ENCODE data around the gene FAM186B.

Gene FAM186B

GRCh38 chr12:49567611-49568441 is 37.6 kb downstream of the FAM186B start, which contains the start of gene MCRS1:
MCRS1 (minus strand) TSS chr12:49568142; CDS start chr12:49566731, 1,411 bp downstream.
- peak; percentile 80 to 86 (median 85) for DNase-seq (ENCODE audit: low read depth in 3 of 3)

GRCh38 chr12:49567302-49567610 is 38.2 kb downstream of the FAM186B start:
- no peak for DNase-seq (ENCODE audit: low read depth in 3 of 3)

GRCh38 chr12:49566361-49566760 is 39.1 kb downstream of the FAM186B start:
- DNase-seq (ENCODE audit: low read depth in 3 of 3), result no peak

GRCh38 chr12:49565406-49566265 is 39.8 kb downstream of the FAM186B start:
- no peak for DNase-seq (ENCODE audit: low read depth in 3 of 3)

DNA sequence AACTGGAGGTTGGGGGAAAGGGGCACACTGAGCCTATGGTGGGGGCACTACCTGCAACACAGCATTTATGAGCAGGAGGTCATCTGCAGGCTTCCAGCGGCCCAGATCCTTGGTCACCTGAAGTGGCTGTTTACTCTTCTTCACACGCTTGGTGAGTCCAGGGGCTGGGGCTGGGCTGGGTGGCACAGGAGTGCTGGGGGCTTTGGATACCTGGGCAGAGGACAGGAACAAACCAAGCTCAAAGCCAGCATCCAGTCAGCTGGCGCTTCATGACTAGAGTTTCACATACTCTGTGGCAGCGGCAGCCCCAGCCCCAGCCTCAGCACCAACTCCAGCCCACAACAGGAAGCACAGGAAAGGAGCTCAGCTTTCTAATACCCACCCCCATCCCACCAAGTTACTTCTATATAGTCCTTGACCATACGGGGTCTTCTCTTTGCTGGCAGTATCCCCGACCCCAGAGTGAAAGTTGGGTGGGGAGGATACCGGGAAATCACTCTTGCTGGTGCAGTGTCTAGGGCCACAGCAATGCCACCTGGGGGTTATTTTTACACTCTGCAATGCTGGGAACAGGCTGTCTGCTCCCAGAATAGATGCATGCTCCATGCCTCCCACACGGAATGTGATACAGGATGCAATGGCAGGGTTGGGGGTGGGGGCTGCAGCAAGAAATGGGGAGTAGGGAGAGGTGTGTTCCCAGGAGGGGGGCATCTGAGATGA is 40.6 kb downstream of the FAM186B start:
- DNase-seq (ENCODE audit: low read depth in 3 of 3), result no peak

- DNase-seq (ENCODE audit: low read depth in 3 of 3), result no peak
Measured at GRCh38 chr12:49563951-49564685, 41.3 kb downstream of the FAM186B start.

- DNase-seq (ENCODE audit: low read depth in 3 of 3), result no peak
Measured at GRCh38 chr12:49562831-49563230, 42.6 kb downstream of the FAM186B start.

DNA sequence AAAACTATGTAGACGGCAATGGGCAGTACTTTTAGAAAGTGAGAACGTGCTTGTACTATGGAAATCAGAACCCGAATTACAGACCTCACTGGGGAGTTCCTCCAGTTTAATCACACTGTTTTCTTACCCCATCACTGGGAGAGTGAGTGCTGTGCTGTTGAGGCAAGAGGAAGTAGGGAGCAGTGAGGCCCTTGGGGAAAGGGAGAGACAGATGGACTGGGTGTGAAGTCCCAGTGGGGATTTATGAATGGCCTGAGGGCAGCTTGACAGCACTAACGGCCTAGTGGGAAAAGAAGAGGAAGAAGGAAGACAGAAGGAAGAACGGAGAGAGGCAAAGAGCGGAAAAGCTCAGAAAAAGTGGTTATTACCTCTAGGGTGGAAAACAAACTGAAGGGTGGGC is 43.2 kb downstream of the FAM186B start:
- no peak for DNase-seq (ENCODE audit: low read depth in 3 of 3)

DNA sequence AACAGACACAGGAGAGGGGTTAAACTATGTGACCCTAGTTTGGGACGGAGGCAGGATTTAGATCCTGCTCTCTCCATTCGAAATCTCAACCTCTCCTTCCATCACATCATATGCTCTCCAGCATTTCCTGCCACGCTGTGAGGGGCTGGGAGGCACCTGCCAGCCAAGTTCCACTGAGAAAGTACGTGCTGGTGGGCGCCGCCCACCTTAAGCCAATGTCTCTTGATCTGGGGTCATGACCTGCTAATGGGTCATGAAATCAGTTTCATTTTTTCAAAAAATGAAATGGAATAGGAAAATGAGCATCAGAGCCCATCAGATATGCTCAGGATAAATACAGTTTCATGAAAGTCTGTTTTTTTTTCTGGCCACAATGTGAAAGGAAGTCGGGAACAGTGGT is 44.7 kb downstream of the FAM186B start:
- DNase-seq (ENCODE audit: low read depth in 3 of 3), result no peak

- DNase-seq (ENCODE audit: low read depth in 3 of 3), result no peak
Measured at GRCh38 chr12:49559011-49559675, 46.3 kb downstream of the FAM186B start.

DNA sequence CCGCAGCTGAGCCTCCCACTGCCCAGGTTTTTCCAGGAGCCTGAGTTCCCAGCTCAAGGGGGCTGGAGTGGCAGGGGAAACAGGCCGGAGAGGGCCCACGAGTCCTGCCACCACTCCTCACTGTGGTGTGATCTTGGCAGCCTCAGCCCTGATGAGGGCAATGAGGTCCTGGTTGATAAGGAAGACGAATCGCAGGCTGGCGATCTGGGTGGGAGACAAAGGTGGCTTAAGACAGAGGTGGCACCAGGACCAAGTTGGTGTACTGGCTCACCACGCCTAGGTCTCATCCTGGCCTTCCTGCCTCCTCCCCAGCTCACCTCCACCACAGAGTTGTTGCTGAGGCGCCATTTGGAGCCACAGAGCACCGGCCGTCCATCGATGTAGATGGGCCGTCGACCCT is 46.9 kb downstream of the FAM186B start:
- DNase-seq (ENCODE audit: low read depth in 3 of 3), result no peak

DNA sequence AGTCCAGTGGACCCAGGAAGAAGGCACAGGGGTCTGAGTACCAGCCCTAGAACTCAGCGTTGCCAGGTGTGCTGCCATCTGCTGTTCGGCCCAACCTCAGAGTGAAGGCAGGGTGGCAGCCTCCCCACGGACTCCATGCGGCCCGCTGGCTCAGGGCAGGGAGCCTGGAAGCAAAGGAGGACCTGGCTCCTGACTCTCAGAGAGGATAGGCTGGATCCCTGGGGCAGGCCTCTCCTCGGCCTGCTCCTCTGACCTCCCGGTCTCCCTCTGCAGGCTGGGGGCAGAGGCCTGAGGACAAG is 47.6 kb downstream of the FAM186B start:
- DNase-seq (ENCODE audit: low read depth in 3 of 3), result no peak

- no peak for DNase-seq (ENCODE audit: low read depth in 3 of 3)
Measured at GRCh38 chr12:49557187-49557916, 48.1 kb downstream of the FAM186B start.

DNA sequence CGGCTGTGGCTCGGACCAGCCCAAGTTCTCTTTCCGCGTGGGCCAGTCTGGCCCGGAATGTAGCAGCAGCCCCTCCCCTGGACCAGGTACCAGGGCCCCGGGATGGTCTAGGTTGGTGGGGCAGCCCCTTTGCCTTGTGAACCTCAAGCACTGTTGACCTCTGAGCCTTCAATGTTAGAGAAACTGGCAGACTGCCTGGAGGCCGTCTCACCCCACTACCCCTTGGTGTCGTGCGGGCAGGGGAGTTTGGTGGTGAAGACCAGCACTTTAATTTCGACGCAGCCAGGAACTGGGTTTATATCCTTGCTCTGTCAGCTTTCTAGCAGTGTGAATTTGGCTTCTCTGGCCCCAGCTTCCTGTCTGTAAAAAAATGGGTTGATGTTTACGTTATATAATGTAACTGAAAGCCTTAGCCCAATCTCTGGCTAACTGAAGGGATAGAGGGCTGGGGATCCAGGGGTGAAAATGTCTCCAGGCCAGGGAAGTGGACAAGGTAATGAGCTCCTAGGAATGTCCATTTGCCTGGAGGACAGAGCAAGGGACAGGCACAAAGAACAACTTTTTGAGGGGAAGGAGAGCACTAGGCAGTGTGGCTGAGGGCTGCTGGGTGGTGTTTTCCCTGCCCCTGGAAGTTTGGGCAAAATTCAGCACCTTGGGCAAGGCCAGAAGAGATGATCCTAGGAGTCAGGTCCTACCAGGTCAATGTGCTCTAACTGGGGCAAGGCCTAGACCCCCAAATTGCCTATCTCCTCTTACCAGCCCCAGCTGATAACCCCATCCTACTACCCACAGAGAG is 48.9 kb downstream of the FAM186B start:
- no peak for DNase-seq (ENCODE audit: low read depth in 3 of 3)

- no peak for DNase-seq (ENCODE audit: low read depth in 3 of 3)
Measured at GRCh38 chr12:49555631-49556390, 49.6 kb downstream of the FAM186B start.

DNA sequence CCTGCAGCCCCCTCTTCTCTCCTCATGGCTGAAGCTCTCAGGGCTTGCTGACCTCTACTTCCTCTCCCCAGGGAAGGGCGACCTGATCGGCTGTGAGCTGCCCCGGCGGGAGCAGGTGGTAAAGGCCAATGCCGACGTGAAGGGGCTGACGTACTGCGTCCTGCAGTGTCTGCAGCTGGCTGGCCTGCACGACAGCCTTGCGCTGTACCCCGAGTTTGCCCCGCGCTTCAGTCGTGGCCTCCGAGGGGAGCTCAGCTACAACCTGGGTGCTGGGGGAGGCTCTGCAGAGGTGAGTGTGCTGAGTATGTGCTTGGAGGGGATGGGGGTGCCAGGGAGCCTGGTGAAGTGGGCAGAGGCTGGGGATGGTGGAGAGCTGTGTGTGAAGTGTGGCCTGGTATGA is 51.2 kb downstream of the FAM186B start:
- no peak for DNase-seq (ENCODE audit: low read depth in 3 of 3)

DNA sequence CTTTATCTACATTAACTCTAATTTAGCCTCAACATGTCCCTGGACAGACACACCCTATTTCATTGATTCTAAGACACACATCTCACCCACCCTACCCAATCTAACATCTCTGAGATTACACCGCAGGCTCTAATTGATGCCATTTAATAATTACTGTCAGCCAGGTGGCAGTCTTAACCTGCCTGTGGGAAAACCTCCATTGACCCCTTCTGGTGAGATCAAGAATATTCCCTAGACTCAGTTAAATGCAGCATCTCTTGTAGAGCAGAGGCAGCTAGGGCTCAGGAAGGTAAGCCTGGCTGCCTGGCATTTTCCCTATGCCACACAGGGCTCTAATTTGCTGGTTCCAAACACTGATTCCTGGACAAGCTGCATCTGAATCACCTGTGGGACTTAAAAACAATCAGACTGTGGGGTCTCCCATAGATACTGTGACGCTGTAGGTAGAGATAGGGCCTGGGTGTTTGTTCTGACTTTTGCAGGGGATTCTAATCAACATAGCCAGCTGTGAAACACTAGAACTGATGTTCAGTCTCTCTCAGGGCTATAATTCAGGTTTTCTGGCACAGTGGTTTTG is 51.8 kb downstream of the FAM186B start:
- DNase-seq (ENCODE audit: low read depth in 3 of 3), result no peak

DNA sequence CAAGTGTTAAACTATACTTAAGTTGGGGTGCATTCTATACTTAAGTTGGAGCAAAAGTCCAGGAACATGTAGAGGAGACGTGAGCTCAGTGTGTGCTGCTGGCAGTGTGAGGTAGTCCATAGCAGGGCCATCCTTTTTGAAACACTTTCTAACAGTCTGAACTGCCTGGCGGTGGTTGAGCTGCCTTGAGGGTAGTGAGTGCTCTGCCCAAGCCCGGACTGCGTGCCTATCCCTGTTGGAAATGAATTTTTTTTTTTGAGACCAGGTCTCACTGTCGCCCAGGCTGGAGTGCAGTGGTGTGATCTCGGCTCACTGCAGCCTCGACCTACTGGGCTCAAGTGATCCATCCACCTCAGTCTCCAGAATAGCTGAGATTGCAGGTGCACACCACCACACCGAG is 52.5 kb downstream of the FAM186B start:
- no peak for DNase-seq (ENCODE audit: low read depth in 3 of 3)

GRCh38 chr12:49552425-49552824 is 53.0 kb downstream of the FAM186B start:
- DNase-seq (ENCODE audit: low read depth in 3 of 3), result no peak

All from stimulated activated CD4-positive, alpha-beta T cell treated with anti-CD3 and anti-CD28 coated beads, TNF-alpha, amount 100 ng/mL, for 24 hours (primary cell).